Keratinocyte (primary cell): ENCODE data around the gene ING5.

ENCODE experiments used
- EZH2 ChIP-seq: IDR thresholded peaks from one replicate; pipeline ENCODE4 v1.6.1; 2012; ENCODE audit warnings: inconsistent platforms, mild to moderate bottlenecking, low read length, moderate library complexity
- TF ChIP-seq, protein P1 (sequence below), 3 experiments: IDR thresholded peaks in 1 of 3; conservative IDR thresholded peaks in 1 of 3; optimal IDR thresholded peaks in 1 of 3; 2 replicates in 2 of 3; 3 replicates in 1 of 3; pipeline versions ENCODE3 to v1.5.1; 2011; ENCODE audit warnings: low read length in 3 of 3, mild to moderate bottlenecking in 3 of 3, moderate library complexity in 2 of 3, control low read depth in 1 of 3, inconsistent platforms in 1 of 3; ENCODE audit not compliant: insufficient read depth in 2 of 3; ENCODE audit errors: extremely low read depth in 1 of 3

DNA sequence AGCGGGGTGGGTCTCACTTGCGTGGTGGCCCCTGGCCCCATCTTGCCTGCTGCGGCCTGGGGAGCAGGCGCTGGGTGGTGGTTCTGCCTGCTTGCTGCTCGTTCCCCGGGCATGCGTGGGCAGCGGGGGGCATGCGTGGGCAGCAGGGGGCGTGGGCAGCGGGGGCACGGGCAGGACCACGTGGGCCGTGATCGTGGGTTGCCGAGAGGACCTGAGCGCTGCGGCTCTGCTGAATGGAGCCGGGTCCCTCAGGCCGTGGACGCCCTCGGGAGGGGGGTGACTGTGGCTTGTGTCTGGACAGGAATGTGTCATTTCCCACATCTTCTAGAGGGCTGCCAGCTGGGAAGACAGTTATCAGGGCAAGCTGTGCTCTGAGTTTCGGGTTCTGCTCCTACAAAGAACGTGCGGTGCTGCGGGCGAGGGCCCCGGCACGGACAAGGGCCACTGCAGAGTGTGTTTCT is 66.4 kb downstream of the ING5 start:
- TF ChIP-seq, protein P1, sequence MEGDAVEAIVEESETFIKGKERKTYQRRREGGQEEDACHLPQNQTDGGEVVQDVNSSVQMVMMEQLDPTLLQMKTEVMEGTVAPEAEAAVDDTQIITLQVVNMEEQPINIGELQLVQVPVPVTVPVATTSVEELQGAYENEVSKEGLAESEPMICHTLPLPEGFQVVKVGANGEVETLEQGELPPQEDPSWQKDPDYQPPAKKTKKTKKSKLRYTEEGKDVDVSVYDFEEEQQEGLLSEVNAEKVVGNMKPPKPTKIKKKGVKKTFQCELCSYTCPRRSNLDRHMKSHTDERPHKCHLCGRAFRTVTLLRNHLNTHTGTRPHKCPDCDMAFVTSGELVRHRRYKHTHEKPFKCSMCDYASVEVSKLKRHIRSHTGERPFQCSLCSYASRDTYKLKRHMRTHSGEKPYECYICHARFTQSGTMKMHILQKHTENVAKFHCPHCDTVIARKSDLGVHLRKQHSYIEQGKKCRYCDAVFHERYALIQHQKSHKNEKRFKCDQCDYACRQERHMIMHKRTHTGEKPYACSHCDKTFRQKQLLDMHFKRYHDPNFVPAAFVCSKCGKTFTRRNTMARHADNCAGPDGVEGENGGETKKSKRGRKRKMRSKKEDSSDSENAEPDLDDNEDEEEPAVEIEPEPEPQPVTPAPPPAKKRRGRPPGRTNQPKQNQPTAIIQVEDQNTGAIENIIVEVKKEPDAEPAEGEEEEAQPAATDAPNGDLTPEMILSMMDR (optimal IDR thresholded peaks at IDR 0.05 in 1 of 3, IDR thresholded peaks at IDR 0.05 in 1 of 3, conservative IDR thresholded peaks at IDR 0.05 in 1 of 3; ENCODE audit: extremely low read depth in 1 of 3, insufficient read depth in 2 of 3, low read length in 3 of 3) = no peak
- TF ChIP-seq EZH2 = no peak
